ENCODE measurements around the gene SCMH1.

Gene SCMH1

DNA sequence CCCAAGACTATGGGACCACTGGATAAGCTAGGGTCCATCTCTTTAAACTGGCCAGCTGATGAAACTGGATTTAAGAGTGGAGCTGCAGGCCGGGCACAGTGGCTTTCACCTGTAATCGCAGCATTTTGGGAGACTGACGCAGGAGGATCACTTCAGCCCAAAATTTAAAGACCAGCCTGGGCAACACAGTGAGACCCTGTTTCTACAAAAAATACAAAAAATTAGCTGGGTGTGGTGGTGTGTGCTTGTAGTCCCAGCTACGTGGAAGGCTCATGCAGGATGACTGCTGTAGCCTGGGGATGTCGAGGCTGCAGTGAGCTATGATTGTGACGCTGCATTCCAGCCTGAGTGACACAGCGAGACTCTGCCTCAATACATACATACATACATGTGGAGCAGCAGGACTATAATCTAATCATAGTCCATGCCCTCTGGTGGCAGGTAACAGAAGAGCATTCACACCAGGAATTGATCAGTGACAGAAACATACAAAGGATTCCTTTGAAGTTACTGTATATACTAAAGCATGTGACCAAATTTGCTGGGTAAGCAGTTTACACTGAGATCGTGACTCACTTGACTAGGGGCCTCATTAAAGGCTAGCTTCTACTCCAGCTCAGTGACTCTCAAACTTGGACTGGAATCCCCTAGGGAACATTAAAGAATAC is 119.1 kb downstream of the SCMH1 start (continued):
- TF ChIP-seq, protein P1, sequence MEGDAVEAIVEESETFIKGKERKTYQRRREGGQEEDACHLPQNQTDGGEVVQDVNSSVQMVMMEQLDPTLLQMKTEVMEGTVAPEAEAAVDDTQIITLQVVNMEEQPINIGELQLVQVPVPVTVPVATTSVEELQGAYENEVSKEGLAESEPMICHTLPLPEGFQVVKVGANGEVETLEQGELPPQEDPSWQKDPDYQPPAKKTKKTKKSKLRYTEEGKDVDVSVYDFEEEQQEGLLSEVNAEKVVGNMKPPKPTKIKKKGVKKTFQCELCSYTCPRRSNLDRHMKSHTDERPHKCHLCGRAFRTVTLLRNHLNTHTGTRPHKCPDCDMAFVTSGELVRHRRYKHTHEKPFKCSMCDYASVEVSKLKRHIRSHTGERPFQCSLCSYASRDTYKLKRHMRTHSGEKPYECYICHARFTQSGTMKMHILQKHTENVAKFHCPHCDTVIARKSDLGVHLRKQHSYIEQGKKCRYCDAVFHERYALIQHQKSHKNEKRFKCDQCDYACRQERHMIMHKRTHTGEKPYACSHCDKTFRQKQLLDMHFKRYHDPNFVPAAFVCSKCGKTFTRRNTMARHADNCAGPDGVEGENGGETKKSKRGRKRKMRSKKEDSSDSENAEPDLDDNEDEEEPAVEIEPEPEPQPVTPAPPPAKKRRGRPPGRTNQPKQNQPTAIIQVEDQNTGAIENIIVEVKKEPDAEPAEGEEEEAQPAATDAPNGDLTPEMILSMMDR (tag by site-specific recombination; IDR thresholded peaks at IDR 0.05): peak; percentile 47; the same call in 1 of the 2 replicates
- TF ChIP-seq ZBTB48 (tag by site-specific recombination; IDR thresholded peaks at IDR 0.05) (no peak), PATZ1 (tag by site-specific recombination; IDR thresholded peaks at IDR 0.05) (no peak), REPIN1 (tag by site-specific recombination; IDR thresholded peaks at IDR 0.05; ENCODE audit: low read depth) (no peak), ZNF747 (tag by site-specific recombination; IDR thresholded peaks at IDR 0.05) (no peak), ZNF514 (tag by site-specific recombination; IDR thresholded peaks at IDR 0.05) (no peak), HOXC10 (CRISPR knock-in tag; IDR thresholded peaks at IDR 0.05) (no peak), KLF1 (tag by site-specific recombination; IDR thresholded peaks at IDR 0.05) (no peak), YY1 (tag by site-specific recombination; IDR thresholded peaks at IDR 0.05) (no peak), TCF7L2 (IDR thresholded peaks at IDR 0.05; ENCODE audit: borderline replicate concordance, low read depth, low read length) (peak; percentile 84), ZNF169 (tag by site-specific recombination; IDR thresholded peaks at IDR 0.05) (no peak), ZNF529 (tag by site-specific recombination; IDR thresholded peaks at IDR 0.05; ENCODE audit: insufficient replicate concordance) (no peak), ZNF292 (tag by site-specific recombination; IDR thresholded peaks at IDR 0.05; ENCODE audit: borderline replicate concordance, low read depth) (no peak), ZNF600 (tag by site-specific recombination; IDR thresholded peaks at IDR 0.05) (no peak), ZNF184 (tag by site-specific recombination; IDR thresholded peaks at IDR 0.05) (no peak), ZSCAN30 (tag by site-specific recombination; IDR thresholded peaks at IDR 0.05) (no peak), ZNF132 (tag by site-specific recombination; IDR thresholded peaks at IDR 0.05; ENCODE audit: borderline replicate concordance) (no peak), ZNF416 (tag by site-specific recombination; IDR thresholded peaks at IDR 0.05) (no peak), ZNF785 (tag by site-specific recombination; IDR thresholded peaks at IDR 0.05) (no peak), ZNF555 (tag by site-specific recombination; conservative IDR thresholded peaks at IDR 0.05) (no peak), ZNF404 (tag by site-specific recombination; IDR thresholded peaks at IDR 0.05) (no peak), GLIS1 (tag by site-specific recombination; IDR thresholded peaks at IDR 0.05) (no peak), ZNF513 (tag by site-specific recombination; IDR thresholded peaks at IDR 0.05) (no peak), ZNF48 (tag by site-specific recombination; IDR thresholded peaks at IDR 0.05) (no peak), ZNF426 (tag by site-specific recombination; IDR thresholded peaks at IDR 0.05) (no peak), KLF10 (tag by site-specific recombination; IDR thresholded peaks at IDR 0.05) (no peak), ZNF155 (tag by site-specific recombination; IDR thresholded peaks at IDR 0.05) (no peak), ZNF23 (tag by site-specific recombination; IDR thresholded peaks at IDR 0.05; ENCODE audit: borderline replicate concordance) (no peak), KLF16 (tag by site-specific recombination; IDR thresholded peaks at IDR 0.05) (no peak)
- TF ChIP-seq, protein P2, sequence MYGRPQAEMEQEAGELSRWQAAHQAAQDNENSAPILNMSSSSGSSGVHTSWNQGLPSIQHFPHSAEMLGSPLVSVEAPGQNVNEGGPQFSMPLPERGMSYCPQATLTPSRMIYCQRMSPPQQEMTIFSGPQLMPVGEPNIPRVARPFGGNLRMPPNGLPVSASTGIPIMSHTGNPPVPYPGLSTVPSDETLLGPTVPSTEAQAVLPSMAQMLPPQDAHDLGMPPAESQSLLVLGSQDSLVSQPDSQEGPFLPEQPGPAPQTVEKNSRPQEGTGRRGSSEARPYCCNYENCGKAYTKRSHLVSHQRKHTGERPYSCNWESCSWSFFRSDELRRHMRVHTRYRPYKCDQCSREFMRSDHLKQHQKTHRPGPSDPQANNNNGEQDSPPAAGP (tag by site-specific recombination; IDR thresholded peaks at IDR 0.05): no peak
- TF ChIP-seq, protein P3, sequence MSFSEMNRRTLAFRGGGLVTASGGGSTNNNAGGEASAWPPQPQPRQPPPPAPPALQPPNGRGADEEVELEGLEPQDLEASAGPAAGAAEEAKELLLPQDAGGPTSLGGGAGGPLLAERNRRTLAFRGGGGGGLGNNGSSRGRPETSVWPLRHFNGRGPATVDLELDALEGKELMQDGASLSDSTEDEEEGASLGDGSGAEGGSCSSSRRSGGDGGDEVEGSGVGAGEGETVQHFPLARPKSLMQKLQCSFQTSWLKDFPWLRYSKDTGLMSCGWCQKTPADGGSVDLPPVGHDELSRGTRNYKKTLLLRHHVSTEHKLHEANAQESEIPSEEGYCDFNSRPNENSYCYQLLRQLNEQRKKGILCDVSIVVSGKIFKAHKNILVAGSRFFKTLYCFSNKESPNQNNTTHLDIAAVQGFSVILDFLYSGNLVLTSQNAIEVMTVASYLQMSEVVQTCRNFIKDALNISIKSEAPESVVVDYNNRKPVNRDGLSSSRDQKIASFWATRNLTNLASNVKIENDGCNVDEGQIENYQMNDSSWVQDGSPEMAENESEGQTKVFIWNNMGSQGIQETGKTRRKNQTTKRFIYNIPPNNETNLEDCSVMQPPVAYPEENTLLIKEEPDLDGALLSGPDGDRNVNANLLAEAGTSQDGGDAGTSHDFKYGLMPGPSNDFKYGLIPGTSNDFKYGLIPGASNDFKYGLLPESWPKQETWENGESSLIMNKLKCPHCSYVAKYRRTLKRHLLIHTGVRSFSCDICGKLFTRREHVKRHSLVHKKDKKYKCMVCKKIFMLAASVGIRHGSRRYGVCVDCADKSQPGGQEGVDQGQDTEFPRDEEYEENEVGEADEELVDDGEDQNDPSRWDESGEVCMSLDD (tag by site-specific recombination; IDR thresholded peaks at IDR 0.05): 0 out of 2 replicates have a peak, but pooled peaks have one; percentile 25
- TF ChIP-seq, protein P4, sequence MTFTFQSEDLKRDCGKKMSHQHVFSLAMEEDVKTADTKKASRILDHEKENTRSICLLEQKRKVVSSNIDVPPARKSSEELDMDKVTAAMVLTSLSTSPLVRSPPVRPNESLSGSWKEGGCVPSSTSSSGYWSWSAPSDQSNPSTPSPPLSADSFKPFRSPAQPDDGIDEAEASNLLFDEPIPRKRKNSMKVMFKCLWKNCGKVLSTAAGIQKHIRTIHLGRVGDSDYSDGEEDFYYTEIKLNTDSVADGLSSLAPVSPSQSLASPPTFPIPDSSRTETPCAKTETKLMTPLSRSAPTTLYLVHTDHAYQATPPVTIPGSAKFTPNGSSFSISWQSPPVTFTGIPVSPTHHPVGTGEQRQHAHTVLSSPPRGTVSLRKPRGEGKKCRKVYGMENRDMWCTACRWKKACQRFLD (tag by site-specific recombination; IDR thresholded peaks at IDR 0.05): no peak
